GM19351 (cell line): ENCODE data around the gene ST8SIA4.
A peak's percentile ranks its signal among the peaks of the same experiment; 100 is the strongest.

ENCODE experiments used
- ATAC-seq: cut with Tn5 transposase; IDR thresholded peaks from one replicate; pipeline ENCODE4 v1.9.1; 2021; ENCODE audit warnings: mild to moderate bottlenecking, moderate library complexity; ENCODE audit not compliant: unreplicated experiment

The ST8SIA4 gene

GRCh38 chr5:100872408-100873190 is 30.5 kb downstream of the ST8SIA4 start:
- peak; percentile 59 for ATAC-seq

- ATAC-seq = no peak
Observed at GRCh38 chr5:100867039-100867562, 36.0 kb downstream of the ST8SIA4 start.

GRCh38 chr5:100864931-100865330 is 38.2 kb downstream of the ST8SIA4 start:
- no peak for ATAC-seq

DNA sequence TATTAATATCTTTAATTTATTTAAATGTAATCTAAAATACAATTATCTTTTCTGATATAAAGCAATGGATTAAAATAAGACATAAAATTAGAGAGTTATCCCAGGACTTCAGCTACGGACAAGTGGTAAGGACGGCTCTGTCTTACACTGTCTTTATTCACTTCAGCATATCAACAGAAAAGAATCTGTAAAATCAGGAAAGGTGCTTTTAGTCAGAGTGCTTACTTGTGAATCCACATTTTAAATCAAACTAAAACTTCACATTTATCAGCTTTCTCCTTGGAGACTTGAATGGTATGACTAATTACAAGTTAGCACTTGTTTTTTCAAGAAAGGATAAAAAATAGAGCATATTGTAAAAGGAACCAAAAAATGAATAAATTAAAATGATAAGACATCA is 39.3 kb downstream of the ST8SIA4 start:
- ATAC-seq = no peak

- ATAC-seq = no peak
Observed at GRCh38 chr5:100861148-100861547, 41.9 kb downstream of the ST8SIA4 start.

DNA sequence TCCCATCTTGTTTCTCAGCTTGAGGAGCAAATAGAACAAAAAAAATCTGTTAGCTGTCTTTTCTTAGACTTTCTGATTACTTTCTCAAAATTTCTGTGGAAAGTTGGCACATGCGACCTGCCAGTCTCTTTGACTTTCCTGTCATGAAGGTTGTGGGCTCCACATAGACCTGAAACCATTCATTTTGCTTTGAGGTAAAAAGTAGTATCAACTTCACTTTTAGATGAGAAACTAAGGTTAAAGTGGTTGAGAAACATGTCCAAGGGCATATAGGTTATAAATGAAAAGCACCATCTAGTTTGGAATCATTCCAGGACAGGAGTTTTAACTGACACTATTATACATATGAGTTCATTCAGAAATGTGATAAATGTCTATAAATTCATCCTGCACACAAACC is 42.7 kb downstream of the ST8SIA4 start:
- peak; percentile 45 for ATAC-seq

GRCh38 chr5:100858987-100859545 is 44.0 kb downstream of the ST8SIA4 start:
- ATAC-seq = no peak

GRCh38 chr5:100856462-100856861 is 46.6 kb downstream of the ST8SIA4 start:
- no peak for ATAC-seq

DNA sequence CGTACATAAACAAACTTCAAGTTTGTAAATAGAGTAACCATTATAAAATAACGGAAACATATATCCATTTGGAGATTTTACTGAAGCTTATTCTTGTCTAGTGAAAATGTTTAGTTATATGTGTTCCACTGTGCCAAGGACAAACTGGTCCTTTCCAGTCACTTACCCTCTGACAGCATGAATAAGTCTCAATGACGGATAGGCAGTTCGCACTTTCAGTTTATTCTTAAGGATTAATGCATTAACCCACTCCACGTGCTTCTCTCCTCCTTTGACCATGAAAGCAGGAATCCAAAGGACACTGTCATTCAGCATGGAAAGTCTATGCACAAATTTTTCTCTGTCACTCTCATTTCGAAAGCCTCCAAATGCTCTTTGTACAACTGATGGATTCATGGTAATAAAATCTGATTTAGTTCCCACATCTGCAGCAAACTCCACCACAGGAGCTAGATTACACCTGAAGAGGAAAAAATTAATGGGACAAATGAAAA is 47.1 kb downstream of the ST8SIA4 start:
- no peak for ATAC-seq

DNA sequence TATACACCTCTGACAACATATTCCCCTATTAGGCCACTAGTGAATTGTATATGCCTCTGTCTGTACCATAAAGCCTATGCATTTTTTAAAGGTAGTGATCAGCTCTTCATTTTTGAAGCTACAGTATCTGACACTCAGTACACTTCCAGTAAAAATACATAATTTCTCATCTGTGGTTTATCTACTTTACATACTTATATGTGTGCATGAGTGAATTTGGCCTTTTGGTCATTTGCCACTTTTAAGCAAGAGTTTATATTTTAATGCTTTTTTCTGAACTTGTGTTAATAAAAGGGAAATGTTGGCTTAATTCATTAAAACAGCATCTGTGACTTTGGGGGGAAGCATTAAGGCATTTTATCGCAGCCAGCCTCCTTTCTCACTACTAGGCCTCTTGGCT is 47.8 kb downstream of the ST8SIA4 start:
- ATAC-seq = no peak

- no peak for ATAC-seq
Observed at GRCh38 chr5:100854591-100854990, 48.5 kb downstream of the ST8SIA4 start.

- no peak for ATAC-seq
Observed at GRCh38 chr5:100853582-100853981, 49.5 kb downstream of the ST8SIA4 start.

- peak; percentile 91 for ATAC-seq
Observed at GRCh38 chr5:100852988-100853449, 50.1 kb downstream of the ST8SIA4 start.

DNA sequence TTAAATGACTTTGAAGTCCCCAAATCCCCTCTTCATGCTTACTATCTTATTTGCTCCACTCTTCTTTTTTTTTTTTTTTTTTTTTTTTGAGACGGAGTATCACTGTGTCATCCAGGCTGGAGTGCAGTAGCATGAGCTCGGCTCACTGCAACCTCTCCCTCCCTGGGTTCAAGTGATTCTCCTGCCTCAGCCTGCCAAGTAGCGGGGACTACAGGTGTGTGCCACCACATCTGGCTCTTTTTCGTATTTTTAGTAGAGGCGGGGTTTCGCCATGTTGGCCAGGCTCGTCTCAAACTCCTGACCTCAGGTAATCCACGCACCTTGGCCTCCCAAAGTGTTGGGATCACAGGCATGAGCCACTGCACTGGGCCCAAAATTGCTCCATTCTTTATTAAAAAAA is 51.0 kb downstream of the ST8SIA4 start:
- no peak for ATAC-seq

DNA sequence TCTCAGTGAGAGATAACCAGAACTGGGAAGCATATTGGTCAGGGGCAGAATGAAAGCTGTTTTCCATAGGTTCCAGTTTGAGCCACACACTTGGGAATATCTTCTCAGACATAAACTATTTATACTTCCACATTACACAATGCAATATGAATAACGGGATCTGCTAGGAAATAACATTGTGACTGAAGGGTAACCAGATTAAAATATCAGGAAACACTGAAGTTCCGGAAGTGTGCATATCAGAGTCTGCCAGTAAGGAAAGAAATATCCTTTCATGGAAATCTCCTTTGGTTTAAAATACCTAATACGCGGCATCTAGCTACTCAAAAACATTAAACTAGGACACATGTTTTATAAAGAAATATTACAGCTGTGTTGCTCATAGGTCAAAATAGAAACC is 56.3 kb downstream of the ST8SIA4 start:
- ATAC-seq = no peak

DNA sequence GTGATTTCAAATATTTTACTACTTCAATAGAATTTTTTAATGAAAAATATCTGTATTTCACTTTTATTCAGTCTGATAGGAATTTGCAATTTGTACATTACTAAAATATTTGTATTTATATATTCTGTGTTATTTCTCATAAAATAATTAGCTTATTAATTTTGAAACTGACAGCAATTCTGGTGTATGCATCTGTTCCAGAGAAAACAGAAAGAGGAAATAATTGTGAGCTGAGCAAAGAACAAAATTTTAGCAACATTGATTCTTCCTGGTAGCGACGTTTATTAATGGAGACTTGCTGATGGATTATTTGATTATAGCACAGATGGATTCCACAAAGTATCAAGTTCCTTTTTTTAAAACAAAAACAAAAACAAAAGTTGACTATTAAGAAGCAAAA is 61.0 kb downstream of the ST8SIA4 start:
- no peak for ATAC-seq

DNA sequence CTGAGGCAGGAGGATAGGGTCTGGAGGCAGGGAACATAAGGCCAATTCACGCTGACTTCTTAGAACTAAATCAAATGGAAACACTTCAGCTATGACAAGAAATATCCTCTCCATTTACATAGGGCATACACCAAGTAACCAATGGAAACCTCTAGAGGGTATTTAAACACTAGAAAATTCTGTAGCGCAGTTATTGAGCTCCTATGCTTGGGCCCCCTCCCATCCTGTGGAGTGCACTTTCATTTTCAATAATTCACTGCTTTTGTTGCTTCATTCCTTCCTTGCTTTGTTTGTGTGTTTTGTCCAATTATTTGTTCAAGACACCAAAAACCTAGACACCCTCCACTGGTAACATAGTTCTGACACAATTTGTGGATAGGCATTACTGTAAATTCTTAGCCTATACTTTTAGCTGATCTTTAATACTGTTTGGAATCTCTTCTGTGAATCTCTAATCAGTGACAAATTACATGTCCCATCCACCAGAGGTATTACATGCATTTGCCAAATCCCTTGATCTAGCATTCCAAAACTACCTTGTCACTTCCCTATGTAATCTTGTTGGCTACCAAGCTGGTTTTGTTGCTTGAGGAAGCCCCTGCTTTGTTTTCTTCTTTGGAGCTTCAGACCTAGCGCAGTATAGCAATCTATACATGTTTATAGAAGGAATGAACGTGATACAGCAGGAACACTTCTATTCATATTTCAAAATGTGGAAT is 61.6 kb downstream of the ST8SIA4 start:
- ATAC-seq = peak; percentile 35

- ATAC-seq = peak; percentile 34
Observed at GRCh38 chr5:100840789-100841188, 62.3 kb downstream of the ST8SIA4 start.

DNA sequence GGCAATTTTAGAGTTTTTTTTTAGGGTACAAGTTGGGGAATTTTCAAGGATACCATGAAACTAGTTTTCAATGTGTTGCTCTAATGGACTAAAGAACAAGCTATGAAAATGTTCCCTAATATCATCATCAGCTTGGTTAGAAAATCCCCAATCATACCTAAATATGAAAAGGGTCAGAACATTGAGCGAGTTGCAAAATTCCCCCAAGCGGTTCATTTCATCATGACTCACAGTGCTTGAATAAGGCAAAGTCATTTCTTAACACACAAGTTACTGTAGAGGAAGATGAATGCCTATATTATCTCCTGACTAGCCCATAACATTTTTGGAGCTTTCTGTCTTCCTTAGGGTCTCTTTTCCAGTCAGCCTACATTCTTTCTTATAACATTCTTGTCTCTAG is 62.7 kb downstream of the ST8SIA4 start:
- ATAC-seq = peak; percentile 85

- peak; percentile 34 for ATAC-seq
Observed at GRCh38 chr5:100838048-100838473, 65.0 kb downstream of the ST8SIA4 start.

DNA sequence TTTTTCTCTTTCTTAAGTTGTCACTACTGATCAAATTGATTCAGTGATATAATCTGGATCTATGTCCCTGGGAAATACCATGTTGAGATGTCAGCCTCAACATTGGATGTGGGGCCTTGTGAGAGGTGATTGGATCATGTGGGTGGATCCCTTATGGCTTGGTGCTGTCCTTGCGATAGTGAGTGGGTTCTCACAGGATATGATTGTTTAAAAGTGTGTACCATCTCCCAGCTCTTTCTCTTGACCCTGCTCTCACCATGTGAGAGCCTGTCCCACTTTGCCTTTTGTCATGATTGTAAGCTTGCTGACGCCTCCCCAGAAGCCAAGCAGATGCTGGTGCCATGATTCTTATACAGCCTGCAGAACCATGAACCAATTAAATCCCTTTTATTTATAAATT is 68.6 kb downstream of the ST8SIA4 start:
- no peak for ATAC-seq
